ENCODE data around the gene STK32C.

STK32C gene

GRCh38 chr10:132166216-132166950, 141.4 kb downstream of the STK32C start:
- Histone ChIP-seq H2BK120ac (ENCODE audit: insufficient read depth, low read length, poor library complexity) (no peak overlapping the region), H3K9ac (ENCODE audit: low read length) (no peak overlapping the region), H3K4me2 (ENCODE audit: low read length) (no peak overlapping the region), H4K12ac (ENCODE audit: low read depth, low read length) (no peak overlapping the region), H2AFZ (ENCODE audit: insufficient read depth, low read length, poor library complexity) (no peak overlapping the region), H3K27ac (ENCODE audit: low read depth, low read length) (no peak overlapping the region), H4K91ac (ENCODE audit: low read depth, low read length) (no peak overlapping the region), H3K4me1 (ENCODE audit: control insufficient read depth in 1 of 2, insufficient read depth in 2 of 2, low read length in 2 of 2) (no peaks in the 10 kb centered on the region), H2BK12ac (ENCODE audit: low read length) (no peak overlapping the region), H3K79me1 (ENCODE audit: low read length) (no peaks in the 10 kb centered on the region), H3K4me3 (ENCODE audit: low read depth, low read length) (no peak overlapping the region), H3K18ac (ENCODE audit: low read length) (no peak overlapping the region), H3K27me3 (ENCODE audit: insufficient read depth, low read length) (no peaks in the 10 kb centered on the region), H3K23ac (ENCODE audit: low read length) (no peak overlapping the region), H3K79me2 (ENCODE audit: control insufficient read depth, insufficient read depth, low read length, poor library complexity) (no peaks in the 10 kb centered on the region), H2AK5ac (ENCODE audit: low read length) (no peak overlapping the region), H3K4ac (ENCODE audit: low read depth, low read length) (no peak overlapping the region), H2BK5ac (ENCODE audit: low read depth, low read length, poor library complexity) (no peak overlapping the region), H3K36me3 (ENCODE audit: control insufficient read depth in 1 of 2, insufficient read depth in 2 of 2, low read length in 2 of 2) (no peaks in the 10 kb centered on the region), H4K8ac (ENCODE audit: low read depth, low read length) (no peak overlapping the region), H3K14ac (ENCODE audit: low read length) (no peak overlapping the region), H3K9me3 (ENCODE audit: insufficient read depth, low read depth, low read length) (peaks cover 4% of the 10 kb centered on the region)
- DNase-seq = no peak
- no CpG with 5 or more reads among the region's 23 CpGs for WGBS (ENCODE audit: extremely low coverage, insufficient coverage, insufficient read length)

DNA sequence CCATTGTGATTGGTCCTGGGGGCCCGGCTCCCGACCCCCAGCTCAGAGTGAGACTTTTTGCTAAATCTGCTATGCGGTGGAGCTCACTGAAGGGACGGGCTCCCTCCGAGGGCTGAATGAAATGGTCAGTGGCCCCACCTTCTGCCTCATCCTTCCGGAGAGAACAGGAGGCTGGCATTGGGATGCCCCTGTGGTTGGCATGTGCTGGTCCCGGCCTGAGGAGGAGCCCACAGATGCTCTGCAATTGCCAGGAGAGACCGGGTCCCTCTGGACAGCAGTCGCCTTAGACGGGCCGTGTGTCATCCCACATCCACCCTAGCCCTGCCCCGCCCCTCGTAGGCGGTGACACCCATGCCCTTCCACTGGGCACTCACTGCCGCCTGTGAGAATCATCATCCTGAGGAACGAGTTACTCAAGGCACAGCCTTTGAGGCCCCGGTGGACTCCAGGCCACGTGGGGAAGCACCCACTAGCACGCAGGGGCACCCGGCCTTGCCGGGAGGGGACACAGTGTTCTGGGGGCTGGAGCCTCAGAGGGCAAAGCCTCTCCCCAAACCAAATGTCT, 142.3 kb downstream of the STK32C start:
- Histone ChIP-seq H2BK5ac (ENCODE audit: low read depth, low read length, poor library complexity) (no peak overlapping the region), H4K12ac (ENCODE audit: low read depth, low read length) (no peak overlapping the region), H3K23ac (ENCODE audit: low read length) (no peak overlapping the region), H3K4me1 (ENCODE audit: control insufficient read depth in 1 of 2, insufficient read depth in 2 of 2, low read length in 2 of 2) (no peaks in the 10 kb centered on the region), H3K14ac (ENCODE audit: low read length) (no peak overlapping the region), H3K9me3 (ENCODE audit: insufficient read depth, low read depth, low read length) (peaks cover 4% of the 10 kb centered on the region), H3K27me3 (ENCODE audit: insufficient read depth, low read length) (no peaks in the 10 kb centered on the region), H4K8ac (ENCODE audit: low read depth, low read length) (no peak overlapping the region), H3K4me3 (ENCODE audit: low read depth, low read length) (no peak overlapping the region), H4K91ac (ENCODE audit: low read depth, low read length) (no peak overlapping the region), H2BK12ac (ENCODE audit: low read length) (no peak overlapping the region), H3K4me2 (ENCODE audit: low read length) (no peak overlapping the region), H3K79me1 (ENCODE audit: low read length) (no peaks in the 10 kb centered on the region), H2BK120ac (ENCODE audit: insufficient read depth, low read length, poor library complexity) (no peak overlapping the region), H2AK5ac (ENCODE audit: low read length) (no peak overlapping the region), H3K18ac (ENCODE audit: low read length) (no peak overlapping the region), H3K36me3 (ENCODE audit: control insufficient read depth in 1 of 2, insufficient read depth in 2 of 2, low read length in 2 of 2) (no peaks in the 10 kb centered on the region), H3K27ac (ENCODE audit: low read depth, low read length) (no peak overlapping the region), H3K4ac (ENCODE audit: low read depth, low read length) (no peak overlapping the region), H2AFZ (ENCODE audit: insufficient read depth, low read length, poor library complexity) (no peak overlapping the region), H3K79me2 (ENCODE audit: control insufficient read depth, insufficient read depth, low read length, poor library complexity) (no peaks in the 10 kb centered on the region), H3K9ac (ENCODE audit: low read length) (no peak overlapping the region)
- no peak for DNase-seq
- WGBS (ENCODE audit: extremely low coverage, insufficient coverage, insufficient read length) = no CpG with 5 or more reads among the region's 21 CpGs

GRCh38 chr10:132164761-132165278, 142.9 kb downstream of the STK32C start:
- no CpG with 5 or more reads among the region's 20 CpGs for WGBS (ENCODE audit: extremely low coverage, insufficient coverage, insufficient read length)
- no peaks in the 10 kb centered on the region for H3K4me1 ChIP-seq (ENCODE audit: control insufficient read depth in 1 of 2, insufficient read depth in 2 of 2, low read length in 2 of 2)

GRCh38 chr10:132163826-132164515, 143.8 kb downstream of the STK32C start:
- H3K79me1 ChIP-seq (ENCODE audit: low read length) = no peaks in the 10 kb centered on the region
- no peak overlapping the region for H3K14ac ChIP-seq (ENCODE audit: low read length)
- H3K27ac ChIP-seq (ENCODE audit: low read depth, low read length) = no peak overlapping the region
- no peak overlapping the region for H3K23ac ChIP-seq (ENCODE audit: low read length)
- no peak overlapping the region for H4K91ac ChIP-seq (ENCODE audit: low read depth, low read length)
- no peaks in the 10 kb centered on the region for H3K27me3 ChIP-seq (ENCODE audit: insufficient read depth, low read length)
- no peak for DNase-seq
- no peak overlapping the region for H3K4ac ChIP-seq (ENCODE audit: low read depth, low read length)
- peaks cover 6% of the 10 kb centered on the region for H3K9me3 ChIP-seq (ENCODE audit: insufficient read depth, low read depth, low read length)
- H2BK120ac ChIP-seq (ENCODE audit: insufficient read depth, low read length, poor library complexity) = no peak overlapping the region
- no peak overlapping the region for H2AK5ac ChIP-seq (ENCODE audit: low read length)
- no peak overlapping the region for H3K4me3 ChIP-seq (ENCODE audit: low read depth, low read length)
- no peaks in the 10 kb centered on the region for H3K36me3 ChIP-seq (ENCODE audit: control insufficient read depth in 1 of 2, insufficient read depth in 2 of 2, low read length in 2 of 2)
- no peak overlapping the region for H4K8ac ChIP-seq (ENCODE audit: low read depth, low read length)
- no peak overlapping the region for H2BK5ac ChIP-seq (ENCODE audit: low read depth, low read length, poor library complexity)
- H3K9ac ChIP-seq (ENCODE audit: low read length) = no peak overlapping the region
- H3K4me2 ChIP-seq (ENCODE audit: low read length) = no peak overlapping the region
- WGBS (ENCODE audit: extremely low coverage, insufficient coverage, insufficient read length) = no CpG with 5 or more reads among the region's 17 CpGs
- no peak overlapping the region for H2BK12ac ChIP-seq (ENCODE audit: low read length)
- H4K12ac ChIP-seq (ENCODE audit: low read depth, low read length) = no peak overlapping the region
- no peak overlapping the region for H2AFZ ChIP-seq (ENCODE audit: insufficient read depth, low read length, poor library complexity)
- no peak overlapping the region for H3K18ac ChIP-seq (ENCODE audit: low read length)
- H3K79me2 ChIP-seq (ENCODE audit: control insufficient read depth, insufficient read depth, low read length, poor library complexity) = no peaks in the 10 kb centered on the region
- H3K4me1 ChIP-seq (ENCODE audit: control insufficient read depth in 1 of 2, insufficient read depth in 2 of 2, low read length in 2 of 2) = no peaks in the 10 kb centered on the region

More at GRCh38 chr10:132164761-132165278, 142.9 kb downstream of the STK32C start:
- no peak overlapping the region for H3K18ac ChIP-seq (ENCODE audit: low read length)
- no peak overlapping the region for H3K23ac ChIP-seq (ENCODE audit: low read length)
- no peak overlapping the region for H2BK12ac ChIP-seq (ENCODE audit: low read length)
- no peak overlapping the region for H2AK5ac ChIP-seq (ENCODE audit: low read length)
- no peaks in the 10 kb centered on the region for H3K79me1 ChIP-seq (ENCODE audit: low read length)
- H2AFZ ChIP-seq (ENCODE audit: insufficient read depth, low read length, poor library complexity) = no peak overlapping the region
- no peak for DNase-seq
- no peaks in the 10 kb centered on the region for H3K27me3 ChIP-seq (ENCODE audit: insufficient read depth, low read length)
- H2BK5ac ChIP-seq (ENCODE audit: low read depth, low read length, poor library complexity) = no peak overlapping the region
- H2BK120ac ChIP-seq (ENCODE audit: insufficient read depth, low read length, poor library complexity) = no peak overlapping the region
- H3K4ac ChIP-seq (ENCODE audit: low read depth, low read length) = no peak overlapping the region
- no peak overlapping the region for H4K8ac ChIP-seq (ENCODE audit: low read depth, low read length)
- no peak overlapping the region for H3K4me2 ChIP-seq (ENCODE audit: low read length)
- H3K14ac ChIP-seq (ENCODE audit: low read length) = no peak overlapping the region
- H4K91ac ChIP-seq (ENCODE audit: low read depth, low read length) = no peak overlapping the region
- H3K27ac ChIP-seq (ENCODE audit: low read depth, low read length) = no peak overlapping the region
- peaks cover 4% of the 10 kb centered on the region for H3K9me3 ChIP-seq (ENCODE audit: insufficient read depth, low read depth, low read length)
- no peaks in the 10 kb centered on the region for H3K79me2 ChIP-seq (ENCODE audit: control insufficient read depth, insufficient read depth, low read length, poor library complexity)
- H3K36me3 ChIP-seq (ENCODE audit: control insufficient read depth in 1 of 2, insufficient read depth in 2 of 2, low read length in 2 of 2) = no peaks in the 10 kb centered on the region
- no peak overlapping the region for H4K12ac ChIP-seq (ENCODE audit: low read depth, low read length)
- H3K9ac ChIP-seq (ENCODE audit: low read length) = no peak overlapping the region
- no peak overlapping the region for H3K4me3 ChIP-seq (ENCODE audit: low read depth, low read length)

Measured in trophoblast cell (in vitro differentiated cells and primary cell).